Activated CD4-positive, alpha-beta T cell treated with anti-CD3 and anti-CD28 coated beads, Interleukin-2, amount 10 ng/mL, durations not matched to agents 7 days and 5 days (primary cell): Measurements from ENCODE around the gene GAB3. TPM values are rescaled to one million over a fixed set of nuclear protein-coding genes. Genes with fewer than 3 reads are reported as not detected.
"Not testable (repeated sequence)": the region's sequence is repeated elsewhere in the genome, so short reads cannot be mapped to it uniquely, and the experiment has no call there.

Source experiments
- CTCF ChIA-PET: fragments of 350-600 bp; sonication (Branson Sonifier 250); formaldehyde crosslinking; loops from one replicate; lab custom pipeline; 2021; ENCODE audit warnings: antibody characterized with exemption; lab: Charles Lee
- POLR2A ChIA-PET: fragments of 350-600 bp; sonication (Branson Sonifier 250); formaldehyde crosslinking; loops from one replicate; lab custom pipeline; 2021; ENCODE audit warnings: antibody characterized with exemption; lab: Charles Lee
- DNase-seq: peaks from one replicate; pipeline ENCODE4 v3.0.0-alpha.2; 2020
- H3K27ac Mint-ChIP-seq: one replicate; pipeline ENCODE4 v1.8.0; 2021; ENCODE audit warnings: mild to moderate bottlenecking, moderate library complexity, mixed read lengths
- H3K27me3 Mint-ChIP-seq: one replicate; pipeline ENCODE4 v1.8.0; 2021; ENCODE audit warnings: mixed read lengths
- H3K36me3 Mint-ChIP-seq: one replicate; pipeline ENCODE4 v1.8.0; 2021; ENCODE audit warnings: low read depth, mixed read lengths
- H3K4me1 Mint-ChIP-seq: one replicate; pipeline ENCODE4 v1.8.0; 2021; ENCODE audit warnings: mixed read lengths
- H3K4me3 Mint-ChIP-seq: one replicate; pipeline ENCODE4 v1.8.0; 2021; ENCODE audit warnings: mild to moderate bottlenecking, moderate library complexity, mixed read lengths
- H3K9me3 Mint-ChIP-seq: one replicate; pipeline ENCODE4 v1.8.0; 2021; ENCODE audit warnings: mixed read lengths
- total RNA-seq, 2 experiments: library from RNA; stranded (reverse); gene quantifications; one replicate each; pipeline ENCODE4 v1.2.3, GENCODE V29; 2021

The GAB3 gene
- total RNA-seq, 2 experiments from 2014 or later, result 4.5 to 5.5 TPM

- H3K4me1 Mint-ChIP-seq, H3K9me3 Mint-ChIP-seq, POLR2A ChIA-PET, CTCF ChIA-PET, H3K27me3 Mint-ChIP-seq, DNase-seq, H3K27ac Mint-ChIP-seq, H3K36me3 Mint-ChIP-seq, H3K4me3 Mint-ChIP-seq: not testable (repeated sequence)
Measured at GRCh38 chrX:154643708-154644107, 107.2 kb downstream of the GAB3 start.

- POLR2A ChIA-PET, CTCF ChIA-PET, H3K27me3 Mint-ChIP-seq, H3K9me3 Mint-ChIP-seq, H3K4me3 Mint-ChIP-seq, DNase-seq, H3K4me1 Mint-ChIP-seq, H3K36me3 Mint-ChIP-seq, H3K27ac Mint-ChIP-seq: not testable (repeated sequence)
Measured at GRCh38 chrX:154641740-154642139, 109.1 kb downstream of the GAB3 start.

GRCh38 chrX:154633661-154634060 is 117.2 kb downstream of the GAB3 start:
- H3K27ac Mint-ChIP-seq, POLR2A ChIA-PET, H3K36me3 Mint-ChIP-seq, DNase-seq, CTCF ChIA-PET, H3K9me3 Mint-ChIP-seq, H3K4me3 Mint-ChIP-seq, H3K4me1 Mint-ChIP-seq, H3K27me3 Mint-ChIP-seq: not testable (repeated sequence)

- H3K4me3 Mint-ChIP-seq, POLR2A ChIA-PET, H3K36me3 Mint-ChIP-seq, H3K27me3 Mint-ChIP-seq, H3K27ac Mint-ChIP-seq, CTCF ChIA-PET, H3K4me1 Mint-ChIP-seq, H3K9me3 Mint-ChIP-seq, DNase-seq: not testable (repeated sequence)
Measured at GRCh38 chrX:154630949-154631348, 119.9 kb downstream of the GAB3 start.

- H3K4me1 Mint-ChIP-seq, H3K36me3 Mint-ChIP-seq, CTCF ChIA-PET, POLR2A ChIA-PET, H3K4me3 Mint-ChIP-seq, H3K9me3 Mint-ChIP-seq, DNase-seq, H3K27ac Mint-ChIP-seq, H3K27me3 Mint-ChIP-seq: not testable (repeated sequence)
Measured at GRCh38 chrX:154628960-154629359, 121.9 kb downstream of the GAB3 start.

Other genes with a start within 250 kb of the GAB3 start
- gene FAM3A, start 234.8 kb downstream of the GAB3 start, total RNA-seq, result 10 to 100 TPM; 34.4 to 38.6 TPM
- gene G6PD, start 204.2 kb downstream of the GAB3 start, total RNA-seq, result 10 to 100 TPM; 64.7 to 69.4 TPM
- gene IKBKG, start 203.5 kb downstream of the GAB3 start, total RNA-seq, result 10 to 100 TPM; 41.5 to 46.0 TPM
- not detected for gene CTAG1A, start 165.9 kb downstream of the GAB3 start, total RNA-seq
- gene CTAG1B, start 131.8 kb downstream of the GAB3 start, total RNA-seq, result not detected
- not detected for gene CTAG2, start 97.5 kb downstream of the GAB3 start, total RNA-seq
- gene DKC1, start 11.8 kb upstream of the GAB3 start, total RNA-seq, result 10 to 100 TPM; 64.7 to 69.3 TPM
- 10 to 100 TPM; 45.0 to 48.6 TPM for gene MPP1, start 54.4 kb upstream of the GAB3 start, total RNA-seq
- gene SMIM9, start 83.6 kb upstream of the GAB3 start, total RNA-seq, result not detected
- 10 to 100 TPM; 11.0 to 14.1 TPM for gene F8A1, start 135.3 kb upstream of the GAB3 start, total RNA-seq